Sigmoid colon (tissue), 4 donors: ENCODE measurements around the gene RASSF10.

Experiments
- CTCF ChIP-seq, 4 experiments: fragments of 450-650 bp in 3 of 4; fragments of 200-600 bp in 1 of 4; IDR thresholded peaks; one replicate each; pipeline ENCODE4 v1.5.1; 2016 to 2019; ENCODE audit warnings: antibody characterized with exemption in 4 of 4, mild to moderate bottlenecking in 3 of 4, moderate library complexity in 2 of 4
- EP300 ChIP-seq, 4 donors: sonication (generic); formaldehyde crosslinking; IDR thresholded peaks; one replicate each; pipeline ENCODE4 v1.6.1; 2017; ENCODE audit warnings: antibody characterized with exemption in 4 of 4
- POLR2A ChIP-seq, 2 donors: fragments of 450-650 bp; IDR thresholded peaks; one replicate each; pipeline ENCODE4 v1.6.1; 2016; ENCODE audit warnings: antibody characterized with exemption in 2 of 2, mild to moderate bottlenecking in 2 of 2, moderate library complexity in 2 of 2
- POLR2AphosphoS5 ChIP-seq, 4 donors: sonication (generic); formaldehyde crosslinking; IDR thresholded peaks; one replicate each; pipeline ENCODE4 v1.6.1; 2017; ENCODE audit warnings: antibody characterized with exemption in 4 of 4

GRCh38 chr11:12963792-12964536, 45.2 kb upstream of the RASSF10 start:
- TF ChIP-seq CTCF (IDR thresholded peaks at IDR 0.05) (peak; percentile 50 to 90 (median 79)), POLR2A (IDR thresholded peaks at IDR 0.05) (no peak), POLR2AphosphoS5 (IDR thresholded peaks at IDR 0.05) (no peak), EP300 (IDR thresholded peaks at IDR 0.05) (no peak)
